Testis (tissue), 3 donors: ENCODE measurements around the gene PKN3. TPM values are rescaled to one million over a fixed set of nuclear protein-coding genes. Genes with fewer than 3 reads are reported as not detected.

Experiments
- DNase-seq: peaks from one replicate; pipeline ENCODE4 v3.0.0-alpha.2; 2019
- H3K27ac ChIP-seq, 2 donors: fragments of 200-600 bp; sonication (generic); one replicate each; pipeline ENCODE4 v1.5.1; 2019
- H3K27me3 ChIP-seq: fragments of 200-600 bp; sonication (generic); one replicate; pipeline ENCODE4 v1.5.1; 2019
- H3K36me3 ChIP-seq: fragments of 200-600 bp; sonication (generic); one replicate; pipeline ENCODE4 v1.5.1; 2017; ENCODE audit warnings: low read depth; ENCODE audit errors: missing control alignments
- H3K4me1 ChIP-seq: fragments of 200-600 bp; sonication (generic); one replicate; pipeline ENCODE4 v1.5.1; 2019
- H3K4me3 ChIP-seq, 2 donors: fragments of 200-600 bp; sonication (generic); one replicate each; pipeline ENCODE4 v1.5.1; 2017 to 2019
- H3K9me3 ChIP-seq: fragments of 200-600 bp; sonication (generic); one replicate; pipeline ENCODE4 v1.5.1; 2017
- CTCF ChIP-seq, 3 experiments: fragments of 450-650 bp in 2 of 3; fragments of 200-600 bp in 1 of 3; sonication (generic) in 1 of 3; IDR thresholded peaks; one replicate each; pipeline ENCODE4 v1.5.1; 2016 to 2019; ENCODE audit warnings: antibody characterized with exemption in 3 of 3, mild to moderate bottlenecking in 2 of 3, moderate library complexity in 1 of 3
- POLR2A ChIP-seq: fragments of 450-650 bp; IDR thresholded peaks from one replicate; pipeline ENCODE4 v1.6.1; 2017; ENCODE audit warnings: antibody characterized with exemption, mild to moderate bottlenecking, moderate library complexity
- WGBS, 2 donors: methylation state at CpG; one replicate each; pipeline ENCODE4 v1.1.5; 2018; 5-methylcytosine and 5-hydroxymethylcytosine counted together
- intact Hi-C: fragments of 100-400 bp; cut with DNase I; formaldehyde crosslinking; loops from one replicate; pipeline ENCODE4 v1.15.1; 2023; ENCODE audit warnings: low total_unique reads
- polyA plus RNA-seq: library from polyadenylated mRNA; stranded (reverse); fragments of 350-450 nt; fragmentation: Illumina TruSeq; extraction: RNeasy Lipid Tissue Mini Kit (QIAGEN cat#74804); gene quantifications from one replicate; pipeline ENCODE4 v1.2.3, GENCODE V29; 2014; ENCODE audit warnings: low read depth, low replicate concordance; ENCODE audit not compliant: insufficient read depth
- total RNA-seq, 2 donors: library from RNA; depleted of rRNA; stranded (reverse); fragments of >200 nt; gene quantifications; one replicate each; pipeline ENCODE4 v1.2.3, GENCODE V29; 2016

PKN3 gene
- total and polyA plus RNA-seq, 3 donors from 2014 or later: 3.6 to 7.2 (median 4.2) TPM

- intact Hi-C loops: no loop called here
- peak overlapping the region in 1 of 2 donors; percentile 15 for H3K27ac ChIP-seq
- peaks cover 16% of the 10 kb centered on the region for H3K4me1 ChIP-seq
- H3K27me3 ChIP-seq: no peaks in the 10 kb centered on the region
- H3K36me3 ChIP-seq: no peaks in the 10 kb centered on the region
- TF ChIP-seq CTCF (IDR thresholded peaks at IDR 0.05) (no peak), POLR2A (no peak)
- no peak for DNase-seq
- no peak overlapping the region for H3K4me3 ChIP-seq
- WGBS, 2 donors: 86% methylated on average over 13 to 17 of the region's 17 CpGs
- H3K9me3 ChIP-seq: no peaks in the 10 kb centered on the region
Observed at GRCh38 chr9:128685636-128686489, 16.4 kb upstream of the PKN3 start.

- WGBS, 2 donors: 72 to 85% methylated on average over 4 of the region's 4 CpGs
- H3K27ac ChIP-seq: no peak overlapping the region
Observed at GRCh38 chr9:128687453-128687852, 14.8 kb upstream of the PKN3 start.

GRCh38 chr9:128688501-128689292 is 13.6 kb upstream of the PKN3 start, which contains the start of gene SET:
SET (plus strand) TSS chr9:128689222; CDS start chr9:128689583, 361 bp downstream.
- Histone ChIP-seq H3K36me3 (no peaks in the 10 kb centered on the region), H3K4me1 (peaks cover 24% of the 10 kb centered on the region), H3K4me3 (peak within 1 kb of the TSS; percentile 79 to 96), H3K27ac (peak within 1 kb of the TSS; percentile 83 to 97), H3K27me3 (no peaks in the 10 kb centered on the region), H3K9me3 (no peaks in the 10 kb centered on the region)
- WGBS, 2 donors: 0 to 3% methylated on average over 7 to 47 of the region's 93 CpGs
- TF ChIP-seq CTCF (IDR thresholded peaks at IDR 0.05) (no peak), POLR2A (peak; percentile 80)
- peak; percentile 94 for DNase-seq
- intact Hi-C loops: no loop called here

More at GRCh38 chr9:128687453-128687852, 14.8 kb upstream of the PKN3 start:
- Histone ChIP-seq H3K4me3 (no peak overlapping the region), H3K9me3 (no peaks in the 10 kb centered on the region), H3K4me1 (peaks cover 24% of the 10 kb centered on the region), H3K27me3 (no peaks in the 10 kb centered on the region), H3K36me3 (no peaks in the 10 kb centered on the region)
- TF ChIP-seq POLR2A: no peak
- TF ChIP-seq CTCF (IDR thresholded peaks at IDR 0.05): no peak
- DNase-seq: no peak
- intact Hi-C loops: no loop called here

GRCh38 chr9:128689293-128689774 is 13.0 kb upstream of the PKN3 start:
- Histone ChIP-seq H3K27ac (peak overlapping the region; percentile 82 to 97), H3K4me1 (peaks cover 24% of the 10 kb centered on the region), H3K36me3 (no peaks in the 10 kb centered on the region), H3K4me3 (peak overlapping the region; percentile 71 to 96), H3K9me3 (no peaks in the 10 kb centered on the region), H3K27me3 (no peaks in the 10 kb centered on the region)
- intact Hi-C loops: no loop called here
- peak; percentile 46 for DNase-seq
- TF ChIP-seq CTCF (IDR thresholded peaks at IDR 0.05) (no peak), POLR2A (no peak)
- 3% methylated on average over 8 of the region's 80 CpGs; no CpG with 5 or more reads in 1 of the 2 donors for WGBS, 2 donors
